HEK293 (cell line): ENCODE measurements around the gene WASF3.

ENCODE experiments used
- CTCF ChIP-seq: fragments of 450-650 bp; formaldehyde crosslinking; IDR thresholded peaks from 2 replicates; pipeline ENCODE4 v1.5.1; 2016; ENCODE audit warnings: missing biosample characterization, missing genetic modification characterization
- ZNF274 ChIP-seq, 2 experiments: fragments of 200-500 bp in 1 of 2; fragments of 450-650 bp in 1 of 2; sonication (Bioruptor generic) in 1 of 2; formaldehyde crosslinking in 1 of 2; IDR thresholded peaks; 2 replicates each; pipeline versions ENCODE4 v1.5.1 to v1.6.1; 2014 to 2016; ENCODE audit warnings: borderline replicate concordance in 1 of 2, inconsistent platforms in 1 of 2, low read length in 1 of 2, missing biosample characterization in 1 of 2, missing genetic modification characterization in 1 of 2
- ZNF416 ChIP-seq: fragments of 450-650 bp; formaldehyde crosslinking; IDR thresholded peaks from 2 replicates; pipeline ENCODE4 v1.5.1; 2016; ENCODE audit warnings: missing biosample characterization, missing genetic modification characterization

GRCh38 chr13:26523007-26523406, 34.5 kb upstream of the WASF3 start:
- TF ChIP-seq CTCF, result no peak
- TF ChIP-seq ZNF274 (IDR thresholded peaks at IDR 0.05; ENCODE audit: low read length), result no peak
- no peak for TF ChIP-seq ZNF274 (tag by site-specific recombination; IDR thresholded peaks at IDR 0.05; ENCODE audit: borderline replicate concordance)
- no peak for TF ChIP-seq ZNF416 (tag by site-specific recombination)
